GM19324 (cell line): ENCODE results near the gene KDM6A.
"Not testable (repeated sequence)": the region's sequence is repeated elsewhere in the genome, so short reads cannot be mapped to it uniquely, and the experiment has no call there.

ENCODE experiments used
- ATAC-seq: cut with Tn5 transposase; IDR thresholded peaks from one replicate; pipeline ENCODE4 v1.9.1; 2021; ENCODE audit warnings: mild to moderate bottlenecking, moderate library complexity; ENCODE audit not compliant: unreplicated experiment, low FRiP score

The KDM6A gene

GRCh38 chrX:44915361-44915868 lies 42.4 kb downstream of the KDM6A start:
- no peak for ATAC-seq

DNA sequence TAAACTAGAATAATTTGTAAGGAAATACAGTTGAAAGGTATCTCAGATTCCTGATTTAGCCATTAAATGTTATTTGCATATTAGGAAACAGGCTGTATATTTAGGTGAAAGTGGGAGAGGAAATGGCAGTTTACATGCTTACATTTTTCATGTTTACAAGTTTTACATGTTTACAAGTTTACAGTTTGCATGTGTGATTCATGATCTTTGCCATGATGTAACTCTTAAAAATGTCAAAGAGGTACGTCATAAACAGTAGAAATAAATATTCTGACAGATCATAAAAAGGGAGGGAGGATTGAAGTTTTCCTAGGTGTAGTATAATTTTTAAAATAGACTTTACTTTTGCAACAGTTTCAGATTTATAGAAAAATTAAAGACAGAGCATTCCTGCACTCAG lies 45.7 kb downstream of the KDM6A start:
- ATAC-seq = no peak

GRCh38 chrX:44922980-44923379 lies 50.0 kb downstream of the KDM6A start:
- ATAC-seq = no peak

GRCh38 chrX:44927398-44927797 lies 54.4 kb downstream of the KDM6A start:
- ATAC-seq = no peak

DNA sequence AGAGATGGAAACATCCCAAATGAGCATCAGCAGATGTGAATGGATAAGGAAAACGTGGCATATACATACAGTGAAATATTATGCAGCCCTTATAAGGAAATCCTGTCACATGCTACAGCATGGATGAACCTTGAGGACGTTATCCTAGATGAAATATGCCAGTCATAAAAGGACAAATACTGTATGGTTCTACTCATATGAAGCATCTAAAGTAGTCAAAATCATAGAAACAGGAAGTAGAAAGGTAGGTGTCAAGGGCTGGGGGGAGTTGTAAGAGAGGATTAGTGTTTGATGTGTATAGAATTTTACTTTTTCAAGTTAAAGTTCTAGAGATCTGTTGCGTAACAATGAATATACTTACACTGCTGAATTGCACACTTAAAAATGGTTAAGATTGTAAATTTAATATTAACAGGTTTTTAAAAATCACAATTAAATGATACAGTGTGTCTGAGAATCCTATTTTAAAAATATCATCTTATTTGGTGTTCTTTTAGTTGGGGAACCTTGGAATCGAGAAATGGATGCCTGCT lies 58.5 kb downstream of the KDM6A start:
- ATAC-seq = no peak

DNA sequence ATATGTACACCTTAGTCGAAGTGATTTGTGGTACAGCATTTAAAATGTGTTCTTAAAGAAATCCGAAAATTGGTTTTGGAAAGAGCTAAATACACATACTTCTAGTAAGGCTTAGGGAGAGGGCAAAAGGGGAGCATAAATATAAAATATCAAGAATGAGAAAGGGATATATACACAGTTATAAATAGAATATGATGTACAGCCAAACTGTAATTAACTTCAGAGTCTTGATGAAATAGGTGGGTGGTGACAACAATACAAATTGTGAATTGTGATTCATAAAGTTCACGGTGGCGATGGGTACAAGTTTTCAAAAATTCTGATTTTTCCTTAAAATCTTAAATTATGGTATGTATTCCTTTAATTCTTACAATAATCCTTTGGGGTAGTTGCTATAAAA lies 62.2 kb downstream of the KDM6A start:
- ATAC-seq = no peak

DNA sequence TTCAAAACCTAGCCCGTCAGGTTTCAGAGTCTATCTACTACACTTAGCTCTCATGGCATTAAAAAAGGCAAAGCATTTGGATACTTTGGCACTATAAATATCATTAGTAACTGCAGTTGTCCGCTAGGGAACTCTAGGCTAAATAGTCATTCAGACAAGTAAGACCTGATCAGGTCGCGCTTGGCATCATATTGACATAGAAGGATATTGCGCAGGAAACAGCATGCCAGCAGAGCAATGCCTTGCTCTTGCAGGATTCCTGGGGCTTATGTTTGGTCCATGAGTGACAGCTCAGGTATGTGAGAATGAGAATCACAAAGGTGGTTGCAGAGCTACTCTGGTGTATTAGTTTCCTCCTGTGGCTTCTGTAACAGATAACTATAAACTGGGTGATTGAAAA lies 62.7 kb downstream of the KDM6A start:
- ATAC-seq = no peak

- peak; percentile 65 for ATAC-seq
Observed at GRCh38 chrX:44937606-44938005, 64.6 kb downstream of the KDM6A start.

- ATAC-seq = peak; percentile 9
Observed at GRCh38 chrX:44938111-44938510, 65.1 kb downstream of the KDM6A start.

DNA sequence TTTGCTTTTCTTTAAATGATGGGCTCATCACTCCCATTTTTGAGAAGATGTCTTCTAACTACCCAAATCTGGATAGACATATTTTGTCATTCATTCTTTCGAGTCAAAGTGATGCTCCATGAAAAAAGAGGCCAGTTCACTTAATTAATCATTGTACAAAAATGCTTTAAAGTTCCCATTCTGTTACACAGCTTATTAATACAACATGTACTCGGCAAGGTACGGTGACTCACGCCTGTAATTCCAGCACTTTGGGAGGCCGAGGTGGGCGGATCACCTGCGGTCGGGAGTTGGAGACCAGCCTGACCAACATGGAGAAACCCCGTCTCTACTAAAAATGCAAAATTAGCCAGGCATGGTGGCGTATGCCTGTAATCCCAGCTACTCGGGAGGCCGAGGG lies 67.6 kb downstream of the KDM6A start:
- ATAC-seq = not testable (repeated sequence)

DNA sequence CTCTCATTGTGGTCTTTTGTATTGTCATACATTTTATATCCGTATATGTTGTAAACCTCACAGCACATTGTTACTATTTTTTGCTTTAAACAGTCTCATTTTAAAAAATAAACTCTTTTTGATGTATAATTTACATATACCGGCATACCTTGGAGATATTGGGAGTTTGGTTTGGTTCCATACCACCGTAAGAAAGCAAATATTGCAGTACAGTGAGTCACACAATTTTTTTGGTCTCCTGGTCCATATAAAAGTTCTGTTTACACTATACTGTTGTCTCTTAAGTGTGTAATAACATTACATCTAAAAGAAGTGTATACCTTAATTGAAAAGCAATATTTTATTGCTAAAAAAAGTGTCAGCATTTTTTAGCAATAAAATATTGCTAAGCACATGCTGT lies 70.0 kb downstream of the KDM6A start:
- ATAC-seq = no peak

GRCh38 chrX:44944894-44945293 lies 71.9 kb downstream of the KDM6A start:
- ATAC-seq = no peak

- ATAC-seq = no peak
Observed at GRCh38 chrX:44945736-44946135, 72.7 kb downstream of the KDM6A start.

GRCh38 chrX:44946771-44947170 lies 73.8 kb downstream of the KDM6A start:
- ATAC-seq = no peak

GRCh38 chrX:44947995-44948394 lies 75.0 kb downstream of the KDM6A start:
- no peak for ATAC-seq

- no peak for ATAC-seq
Observed at GRCh38 chrX:44948406-44948805, 75.4 kb downstream of the KDM6A start.

DNA sequence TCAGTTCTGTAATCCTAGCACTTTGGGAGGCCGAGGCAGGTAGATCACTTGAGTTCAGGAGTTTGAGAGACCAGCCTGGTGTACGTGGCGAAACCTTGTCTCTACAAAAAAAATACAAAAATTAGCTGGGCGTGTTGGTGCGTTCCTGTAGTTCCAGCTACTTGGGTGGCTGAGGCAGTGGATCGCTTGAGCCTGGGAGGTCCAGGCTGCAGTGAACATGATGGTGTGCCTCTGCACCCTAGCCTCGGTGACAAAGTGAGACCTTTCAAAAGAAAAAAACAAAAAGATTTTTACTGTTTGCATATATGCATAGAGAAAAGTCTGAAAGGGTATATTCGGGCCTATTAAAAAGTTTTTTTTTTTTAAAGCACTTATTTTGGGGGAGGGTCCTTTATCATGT lies 76.1 kb downstream of the KDM6A start:
- no peak for ATAC-seq

DNA sequence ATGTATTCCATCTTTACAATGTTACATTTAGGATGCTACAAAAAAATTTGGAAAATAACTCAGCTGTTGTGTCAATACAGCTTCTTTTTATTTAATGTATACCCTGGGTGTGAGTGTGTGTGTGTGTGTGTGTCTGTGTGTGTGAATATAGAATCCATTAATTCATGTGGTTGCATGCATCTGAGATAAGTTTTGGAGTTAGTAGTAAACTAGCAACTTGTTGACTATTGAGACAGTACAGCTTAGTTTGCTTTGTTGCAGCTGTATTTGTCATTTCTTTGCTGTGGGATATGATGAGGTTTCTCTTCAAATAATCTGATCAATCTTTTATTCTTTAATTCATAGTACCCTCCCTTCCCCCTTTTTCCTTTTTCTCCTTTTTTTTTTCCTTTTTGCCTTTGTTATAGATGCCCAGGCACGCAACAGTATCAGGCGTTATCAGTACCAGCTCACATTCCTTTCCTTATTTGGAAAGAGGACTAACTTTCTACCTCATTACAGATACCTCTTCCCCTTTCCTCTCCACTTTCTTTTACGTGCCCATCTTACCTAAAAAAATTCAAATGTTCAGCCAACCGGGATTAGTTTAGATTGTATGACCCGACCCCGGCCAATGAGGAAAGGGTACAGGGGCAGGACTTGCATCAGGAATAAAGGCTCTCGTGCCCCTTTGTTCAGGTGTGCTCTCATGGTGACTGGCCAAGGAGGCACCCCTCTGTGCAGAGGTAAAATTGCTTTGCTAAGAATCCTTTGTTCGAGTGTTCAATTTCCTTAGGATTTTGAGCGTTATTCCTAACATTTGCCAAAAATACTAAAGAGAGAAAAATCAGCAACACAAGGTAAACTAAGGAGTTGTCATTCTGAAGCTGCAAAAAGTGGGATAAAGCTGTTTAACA lies 77.7 kb downstream of the KDM6A start:
- not testable (repeated sequence) for ATAC-seq

DNA sequence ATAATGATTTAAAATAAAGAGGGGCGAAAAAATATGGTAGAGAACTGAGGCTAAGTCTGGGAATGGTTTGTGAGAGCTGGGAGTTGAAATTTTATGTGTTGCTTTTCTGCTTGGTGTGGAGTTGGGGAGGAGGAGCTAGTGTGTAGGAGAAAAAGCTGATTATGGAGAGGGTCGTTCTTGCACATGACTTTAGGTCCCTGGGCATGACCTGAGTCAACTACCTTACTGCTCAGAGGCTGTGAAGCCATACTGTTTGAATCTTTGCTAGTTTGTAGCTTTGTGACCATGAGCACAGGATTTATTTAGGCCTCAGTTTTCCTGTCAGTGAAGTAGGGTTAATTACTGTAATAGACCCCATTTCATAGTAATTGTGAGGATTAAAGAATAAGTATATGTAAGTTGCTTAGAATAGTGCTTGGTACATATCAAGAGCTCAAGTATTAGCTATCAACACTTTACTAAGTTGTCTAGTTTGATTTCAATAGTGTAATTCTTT lies 78.6 kb downstream of the KDM6A start:
- ATAC-seq = no peak

DNA sequence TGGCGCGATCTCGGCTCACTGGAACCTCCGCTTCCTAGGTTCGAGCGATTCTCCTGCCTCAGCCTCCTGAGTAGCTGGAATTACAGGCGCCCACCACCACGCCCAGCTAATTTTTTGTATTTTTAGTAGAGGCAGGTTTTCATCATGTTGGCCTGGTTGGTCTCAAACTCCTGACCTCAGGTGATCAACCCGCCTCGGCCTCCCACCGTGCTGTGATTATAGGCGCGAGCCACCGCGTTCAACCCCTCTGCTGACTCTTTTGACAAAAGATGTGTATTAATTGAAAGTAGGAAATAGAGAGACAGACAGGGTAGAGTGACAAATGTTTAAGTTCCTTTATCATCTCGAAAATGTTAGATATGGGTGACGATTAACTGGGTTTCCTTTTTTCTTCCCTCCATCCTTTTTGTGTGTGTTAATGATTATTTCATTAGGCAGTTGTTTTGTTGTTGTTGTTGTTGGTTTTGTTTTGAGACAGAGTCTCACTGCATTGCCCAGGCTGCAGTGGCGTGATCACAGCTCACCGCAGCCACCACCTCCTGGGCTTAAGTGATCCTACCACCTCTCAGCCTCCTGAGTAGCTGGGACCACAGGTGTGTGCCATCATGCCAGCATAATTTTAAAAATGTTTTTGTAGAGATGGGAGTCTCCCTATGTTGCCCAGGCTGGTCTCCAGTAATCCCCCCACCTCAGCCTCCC lies 79.5 kb downstream of the KDM6A start:
- ATAC-seq = no peak
